Mucosa of gallbladder (tissue), 1 donor: ENCODE measurements around the gene EREG. TPM values are rescaled to one million over a fixed set of nuclear protein-coding genes. Genes with fewer than 3 reads are reported as not detected.

Experiments
- DNase-seq: peaks from one replicate; pipeline ENCODE4 v3.0.0-alpha.2; 2020; ENCODE audit warnings: low spot score
- total RNA-seq: library from RNA; stranded (reverse); gene quantifications from one replicate; pipeline ENCODE4 v1.2.1, GENCODE V29; 2021
- donor health status: DM: no; HTN: no; CAD: no.

The EREG gene
- total RNA-seq, 1 donor from 2014 or later, result 5.7 TPM

GRCh38 chr4:74344031-74344430, 20.9 kb upstream of the EREG start:
- no peak for DNase-seq

GRCh38 chr4:74353858-74354257, 11.1 kb upstream of the EREG start:
- DNase-seq, result no peak

GRCh38 chr4:74357965-74358364, 7.0 kb upstream of the EREG start:
- no peak for DNase-seq

- DNase-seq, result no peak
Measured at GRCh38 chr4:74361671-74362070, 3.3 kb upstream of the EREG start.

GRCh38 chr4:74362347-74362746, 2.6 kb upstream of the EREG start:
- no peak for DNase-seq

GRCh38 chr4:74364256-74364651, 691 bp upstream of the EREG start:
- no peak for DNase-seq

- peak; percentile 22 for DNase-seq
Measured at GRCh38 chr4:74365761-74366160, 816 bp downstream of the EREG start.

GRCh38 chr4:74366367-74366911, 1.5 kb downstream of the EREG start:
- no peak for DNase-seq

GRCh38 chr4:74367656-74368290, 2.8 kb downstream of the EREG start:
- DNase-seq, result no peak

- DNase-seq, result no peak
Measured at GRCh38 chr4:74368596-74368995, 3.7 kb downstream of the EREG start.

- DNase-seq, result no peak
Measured at GRCh38 chr4:74369855-74370254, 4.9 kb downstream of the EREG start.

GRCh38 chr4:74370912-74371311, 6.0 kb downstream of the EREG start:
- peak; percentile 44 for DNase-seq

- no peak for DNase-seq
Measured at GRCh38 chr4:74374128-74374527, 9.2 kb downstream of the EREG start.

- no peak for DNase-seq
Measured at GRCh38 chr4:74374561-74375327, 9.8 kb downstream of the EREG start.

GRCh38 chr4:74375824-74376426, 11.0 kb downstream of the EREG start:
- peak; percentile 78 for DNase-seq

- no peak for DNase-seq
Measured at GRCh38 chr4:74376888-74377483, 12.0 kb downstream of the EREG start.

- DNase-seq, result no peak
Measured at GRCh38 chr4:74377714-74378113, 12.8 kb downstream of the EREG start.

- DNase-seq, result no peak
Measured at GRCh38 chr4:74378573-74378972, 13.6 kb downstream of the EREG start.

- no peak for DNase-seq
Measured at GRCh38 chr4:74379912-74380311, 15.0 kb downstream of the EREG start.

- DNase-seq, result no peak
Measured at GRCh38 chr4:74385386-74385785, 20.4 kb downstream of the EREG start.

GRCh38 chr4:74386159-74386558, 21.2 kb downstream of the EREG start:
- no peak for DNase-seq

GRCh38 chr4:74387790-74388189, 22.8 kb downstream of the EREG start:
- no peak for DNase-seq
